H1 (cell line): Measurements from ENCODE around the gene PGP. TPM values are rescaled to one million over a fixed set of nuclear protein-coding genes. Genes with fewer than 3 reads are reported as not detected.

Experiments
- CTCF ChIA-PET: fragments of 300-600 bp; sonication (Branson Sonifier 250); formaldehyde crosslinking; loops from one replicate; lab custom pipeline; 2021; ENCODE audit not compliant: partially characterized antibody; lab: Charles Lee
- POLR2A ChIA-PET: fragments of 300-600 bp; sonication (Branson Sonifier 250); formaldehyde crosslinking; loops from one replicate; lab custom pipeline; 2021; ENCODE audit warnings: inconsistent platforms; ENCODE audit not compliant: partially characterized antibody; lab: Charles Lee
- DNase-seq, 2 experiments: peaks; one replicate each; pipeline versions ENCODE4 v3.0.0 to v3.0.0-alpha.2; 2010 to 2022; ENCODE audit warnings: low spot score in 2 of 2, low read depth in 1 of 2, mixed read lengths in 1 of 2
- FAIRE-seq: peaks from 2 replicates; lab custom pipeline; 2011; peaks lifted over from hg19 to GRCh38; lab: Jason Lieb, UNC
- H2AFZ ChIP-seq: 2 replicates; pipeline ENCODE4 v1.8.1; 2012; ENCODE audit warnings: low read length, inconsistent platforms
- H2AK5ac ChIP-seq: 2 replicates; pipeline ENCODE4 v1.6.1; 2013; ENCODE audit warnings: low read depth, low read length
- H2BK120ac ChIP-seq: replicated peaks from 2 replicates; pipeline ENCODE3; 2013; ENCODE audit warnings: low read depth, low read length, inconsistent platforms
- H2BK12ac ChIP-seq: 2 replicates; pipeline ENCODE4 v1.6.1; 2013; ENCODE audit warnings: low read depth, low read length
- H2BK15ac ChIP-seq: 2 replicates; pipeline ENCODE4 v1.6.1; 2013; ENCODE audit warnings: low read length
- H2BK20ac ChIP-seq: 2 replicates; pipeline ENCODE4 v1.6.1; 2013; ENCODE audit warnings: low read length
- H2BK5ac ChIP-seq: 2 replicates; pipeline ENCODE4 v1.6.1; 2013; ENCODE audit warnings: low read depth, low read length
- H3K14ac ChIP-seq: 2 replicates; pipeline ENCODE4 v1.6.1; 2013; ENCODE audit warnings: inconsistent platforms; ENCODE audit not compliant: insufficient read length
- H3K18ac ChIP-seq: 2 replicates; pipeline ENCODE4 v1.6.1; 2013; ENCODE audit warnings: low read length; ENCODE audit errors: extremely low read depth
- H3K23ac ChIP-seq: 2 replicates; pipeline ENCODE4 v1.6.1; 2013; ENCODE audit warnings: inconsistent platforms; ENCODE audit not compliant: insufficient read length
- H3K23me2 ChIP-seq: 2 replicates; pipeline ENCODE4 v1.6.1; 2013; ENCODE audit warnings: low read depth, low read length
- H3K27ac ChIP-seq: 2 replicates; pipeline ENCODE4 v1.6.1; 2011; ENCODE audit warnings: low read depth, low read length, inconsistent platforms
- H3K27me3 ChIP-seq, 4 experiments: replicated peaks in 1 of 4; 1 replicate in 1 of 4; 2 replicates in 3 of 4; pipeline versions ENCODE4 v1.6.1 to v1.8.1; 2011 to 2013; ENCODE audit warnings: low read length in 3 of 4, mild to moderate bottlenecking in 3 of 4, inconsistent platforms in 2 of 4, mixed read lengths in 2 of 4, moderate library complexity in 1 of 4; ENCODE audit not compliant: control insufficient read depth in 3 of 4, insufficient read depth in 3 of 4; ENCODE audit errors: extremely low read depth in 1 of 4
- H3K36me3 ChIP-seq, 4 experiments: 2 replicates each; pipeline versions ENCODE4 v1.6.1 to v1.8.1; 2011 to 2013; ENCODE audit warnings: mild to moderate bottlenecking in 4 of 4, low read length in 3 of 4, moderate library complexity in 2 of 4, control low read depth in 1 of 4, inconsistent platforms in 1 of 4; ENCODE audit not compliant: insufficient read depth in 4 of 4, control insufficient read depth in 2 of 4
- H3K4ac ChIP-seq: replicated peaks from 2 replicates; pipeline ENCODE3; 2013; ENCODE audit warnings: low read length, low read depth, mixed read lengths, inconsistent platforms; ENCODE audit not compliant: insufficient read length
- H3K4me1 ChIP-seq, 4 experiments: replicated peaks in 1 of 4; 1 replicate in 1 of 4; 2 replicates in 3 of 4; pipeline versions ENCODE4 v1.6.1 to v1.8.1; 2011 to 2013; ENCODE audit warnings: low read length in 3 of 4, inconsistent platforms in 2 of 4, mixed read lengths in 1 of 4; ENCODE audit not compliant: insufficient read depth in 4 of 4, control insufficient read depth in 3 of 4
- H3K4me2 ChIP-seq, 2 experiments: 2 replicates each; pipeline versions ENCODE4 v1.6.1 to v1.8.1; 2011 to 2013; ENCODE audit warnings: low read depth in 2 of 2, low read length in 2 of 2, control low read depth in 1 of 2, inconsistent platforms in 1 of 2, mild to moderate bottlenecking in 1 of 2; ENCODE audit not compliant: insufficient read depth in 1 of 2
- H3K4me3 ChIP-seq, 4 experiments: fragments of 200-600, 300-600 bp in 1 of 4; sonication (generic), shearing (Covaris generic), sonication (Bioruptor Twin) in 1 of 4; 2 replicates each; pipeline versions ENCODE4 v1.5.1 to v1.8.1; 2011 to 2016; ENCODE audit warnings: low read length in 4 of 4, low read depth in 3 of 4, control low read depth in 2 of 4, inconsistent platforms in 2 of 4, mild to moderate bottlenecking in 2 of 4, mixed read lengths in 1 of 4, moderate library complexity in 1 of 4; ENCODE audit not compliant: insufficient read depth in 2 of 4; ENCODE audit errors: extremely low read depth in 1 of 4
- H3K56ac ChIP-seq: replicated peaks from 2 replicates; pipeline ENCODE3; 2013; ENCODE audit warnings: low read depth, mild to moderate bottlenecking, mixed read lengths, low read length, inconsistent platforms; ENCODE audit not compliant: insufficient read length
- H3K79me1 ChIP-seq: 2 replicates; pipeline ENCODE4 v1.6.1; 2013; ENCODE audit warnings: low read depth, low read length, control low read depth
- H3K79me2 ChIP-seq, 2 experiments: 2 replicates each; pipeline versions ENCODE4 v1.6.1 to v1.8.1; 2012 to 2013; ENCODE audit warnings: low read length in 2 of 2, mild to moderate bottlenecking in 2 of 2, inconsistent platforms in 1 of 2; ENCODE audit not compliant: insufficient read depth in 2 of 2, control insufficient read depth in 1 of 2
- H3K9ac ChIP-seq, 4 experiments: replicated peaks in 1 of 4; 1 replicate in 1 of 4; 2 replicates in 3 of 4; pipeline versions ENCODE4 v1.6.1 to v1.8.1; 2011 to 2013; ENCODE audit warnings: low read depth in 3 of 4, low read length in 3 of 4, control low read depth in 2 of 4, mild to moderate bottlenecking in 2 of 4, moderate library complexity in 2 of 4, inconsistent platforms in 1 of 4; ENCODE audit errors: extremely low read depth in 1 of 4
- H3K9me3 ChIP-seq, 2 experiments: 2 replicates each; pipeline versions ENCODE4 v1.6.1 to v1.8.1; 2012 to 2013; ENCODE audit warnings: mild to moderate bottlenecking in 2 of 2, moderate library complexity in 2 of 2, control low read depth in 1 of 2, inconsistent platforms in 1 of 2, low read depth in 1 of 2, low read length in 1 of 2, mixed read lengths in 1 of 2; ENCODE audit not compliant: insufficient read depth in 2 of 2
- H4K20me1 ChIP-seq, 2 experiments: replicated peaks in 1 of 2; 2 replicates each; pipeline versions ENCODE3 to v1.8.1; 2011 to 2013; ENCODE audit warnings: inconsistent platforms in 2 of 2, low read length in 2 of 2, mild to moderate bottlenecking in 1 of 2; ENCODE audit not compliant: insufficient read depth in 2 of 2, control insufficient read depth in 1 of 2
- H4K5ac ChIP-seq: 2 replicates; pipeline ENCODE4 v1.6.1; 2013; ENCODE audit warnings: low read length, low read depth, mixed read lengths, inconsistent platforms; ENCODE audit not compliant: insufficient read length
- H4K8ac ChIP-seq: 2 replicates; pipeline ENCODE4 v1.8.0; 2013; ENCODE audit warnings: mild to moderate bottlenecking, moderate library complexity, low read length, inconsistent platforms; ENCODE audit not compliant: insufficient read depth; ENCODE audit errors: extremely low read depth
- H4K91ac ChIP-seq: replicated peaks from 2 replicates; pipeline ENCODE3; 2013; ENCODE audit warnings: low read length, mixed read lengths, inconsistent platforms; ENCODE audit not compliant: insufficient read length
- BRCA1 ChIP-seq: IDR thresholded peaks from 2 replicates; pipeline ENCODE4 v1.6.1; 2012; ENCODE audit warnings: low read depth, low read length, improper control_type of control experiment
- CBX5 ChIP-seq: fragments of 300-800, 300-1000 bp; sonication (generic); IDR thresholded peaks from 2 replicates; pipeline ENCODE4 v1.7.1; 2016; ENCODE audit warnings: antibody characterized with exemption, low read length, low read depth
- GABPA ChIP-seq: IDR thresholded peaks from 2 replicates; pipeline ENCODE4 v1.6.1; 2011; ENCODE audit warnings: mild to moderate bottlenecking, low read length, moderate library complexity, borderline replicate concordance; ENCODE audit not compliant: insufficient read depth
- KDM5A ChIP-seq: fragments of 200-600 bp; IDR thresholded peaks from 2 replicates; pipeline ENCODE4 v1.7.1; 2012; ENCODE audit warnings: mild to moderate bottlenecking, low read length, inconsistent platforms, mixed read lengths
- TAF1 ChIP-seq: IDR thresholded peaks from 2 replicates; pipeline ENCODE4 v1.6.1; 2011; ENCODE audit warnings: mild to moderate bottlenecking, low read depth, low read length
- TCF12 ChIP-seq: IDR thresholded peaks from 2 replicates; pipeline ENCODE4 v1.6.1; 2011; ENCODE audit warnings: low read depth, mild to moderate bottlenecking, low read length
- WGBS, 2 experiments: shearing (Covaris generic) in 1 of 2; methylation state at CpG; one replicate each; pipeline versions ENCODE4 v1.1.6 to v1.1.7; 2013 to 2015; ENCODE audit warnings: low lambda C conversion rate in 2 of 2, mixed read lengths in 2 of 2, inconsistent platforms in 1 of 2, low coverage in 1 of 2, missing lambda C conversion rate in 1 of 2; ENCODE audit not compliant: insufficient replicate concordance in 2 of 2, insufficient coverage in 1 of 2, insufficient read length in 1 of 2; ENCODE audit errors: extremely low coverage in 1 of 2, missing lambda C conversion rate in 1 of 2; 5-methylcytosine and 5-hydroxymethylcytosine counted together
- polyA plus RNA-seq, 7 experiments: library from polyadenylated mRNA; depleted of rRNA in 3 of 7; stranded (reverse) in 5 of 7; unstranded in 2 of 7; fragments of >200 nt in 5 of 7; fragments of 200-250 nt in 2 of 7; gene quantifications; 1 replicate in 5 of 7; 2 replicates in 1 of 7; 4 replicates in 1 of 7; pipeline versions ENCODE4 v1.2.1 to v1.2.3, GENCODE V29; 2011 to 2013; ENCODE audit warnings: missing spikeins in 2 of 7, mixed read lengths in 2 of 7
- total RNA-seq: library from RNA; stranded (reverse); fragmentation: NEBNext Ultra II Directional; extraction: Animal tissue kit (Norgen Biotek cat#: 25700); gene quantifications from 2 replicates; pipeline ENCODE4 v1.2.1, GENCODE V29; 2021

The PGP gene
- total and polyA plus RNA-seq, 2 of the 8 experiments (the other 6 are each of a cell fraction or from before 2014, with no cell fraction given) = 30.9 to 55.9 TPM

GRCh38 chr16:2233046-2233775, 18.6 kb upstream of the PGP start:
- Histone ChIP-seq H3K14ac (no peak overlapping the region), H3K9ac (no peak overlapping the region), H3K4ac (no peak overlapping the region), H3K79me2 (no peaks in the 10 kb centered on the region; a peak in 1 of 4 replicates), H3K9me3 (no peaks in the 10 kb centered on the region), H2AFZ (no peak overlapping the region), H2BK20ac (no peak overlapping the region), H3K27me3 (peaks cover 4 to 19% (median 15%) of the 10 kb centered on the region in 4 experiments; a peak in 6 of 7 replicates), H4K91ac (no peak overlapping the region), H3K27ac (no peak overlapping the region), H3K4me3 (no peak overlapping the region), H4K20me1 (peaks cover 3 to 16% of the 10 kb centered on the region in 2 experiments), H3K79me1 (no peaks in the 10 kb centered on the region), H3K4me2 (no peak overlapping the region), H2BK120ac (no peak overlapping the region), H3K36me3 (peaks cover 3 to 55% (median 6%) of the 10 kb centered on the region in 4 experiments; a peak in 5 of 8 replicates), H2BK15ac (no peak overlapping the region), H3K18ac (no peak overlapping the region), H3K56ac (no peak overlapping the region), H2AK5ac (no peak overlapping the region), H4K8ac (no peak overlapping the region), H4K5ac (no peak overlapping the region), H3K4me1 (peaks cover 0 to 14% (median 8%) of the 10 kb centered on the region in 4 experiments; a peak in 5 of 7 replicates), H2BK12ac (no peak overlapping the region), H3K23ac (no peak overlapping the region), H3K23me2 (peaks cover 14% of the 10 kb centered on the region; the same call in 1 of the 2 replicates), H2BK5ac (no peak overlapping the region)
- CTCF ChIA-PET = interaction anchor here (1.2 to 1.4 kb wide), 2 partner anchors 14 to 38 kb away, joined by 3 to 5 read pairs; no protein-coding TSS in a partner anchor
- POLR2A ChIA-PET = interaction anchor here (0.6 to 3.1 kb wide), 8 partner anchors 8 to 78 kb away, joined by 3 to 14 read pairs (median 4); partner anchors contain the start of genes E4F1, ECI1 and TRAF7
- DNase-seq (no peak), FAIRE-seq (no peak)
- TF ChIP-seq TCF12 = no peak
- no peak for TF ChIP-seq BRCA1
- no peak for TF ChIP-seq CBX5
- TF ChIP-seq KDM5A = no peak
- TF ChIP-seq GABPA = no peak
- no peak for TF ChIP-seq TAF1
- 93% methylated on average over 24 of the region's 28 CpGs; no CpG with 5 or more reads in 1 of the 2 experiments for WGBS, 2 experiments
